ENCODE data around the gene PLA2G4F. TPM values are rescaled to one million over a fixed set of nuclear protein-coding genes. Genes with fewer than 3 reads are reported as not detected.
"Not testable (repeated sequence)": the region's sequence is repeated elsewhere in the genome, so short reads cannot be mapped to it uniquely, and the experiment has no call there.

The PLA2G4F gene
- total RNA-seq, 1 experiment from 2014 or later: 0.07 TPM

DNA sequence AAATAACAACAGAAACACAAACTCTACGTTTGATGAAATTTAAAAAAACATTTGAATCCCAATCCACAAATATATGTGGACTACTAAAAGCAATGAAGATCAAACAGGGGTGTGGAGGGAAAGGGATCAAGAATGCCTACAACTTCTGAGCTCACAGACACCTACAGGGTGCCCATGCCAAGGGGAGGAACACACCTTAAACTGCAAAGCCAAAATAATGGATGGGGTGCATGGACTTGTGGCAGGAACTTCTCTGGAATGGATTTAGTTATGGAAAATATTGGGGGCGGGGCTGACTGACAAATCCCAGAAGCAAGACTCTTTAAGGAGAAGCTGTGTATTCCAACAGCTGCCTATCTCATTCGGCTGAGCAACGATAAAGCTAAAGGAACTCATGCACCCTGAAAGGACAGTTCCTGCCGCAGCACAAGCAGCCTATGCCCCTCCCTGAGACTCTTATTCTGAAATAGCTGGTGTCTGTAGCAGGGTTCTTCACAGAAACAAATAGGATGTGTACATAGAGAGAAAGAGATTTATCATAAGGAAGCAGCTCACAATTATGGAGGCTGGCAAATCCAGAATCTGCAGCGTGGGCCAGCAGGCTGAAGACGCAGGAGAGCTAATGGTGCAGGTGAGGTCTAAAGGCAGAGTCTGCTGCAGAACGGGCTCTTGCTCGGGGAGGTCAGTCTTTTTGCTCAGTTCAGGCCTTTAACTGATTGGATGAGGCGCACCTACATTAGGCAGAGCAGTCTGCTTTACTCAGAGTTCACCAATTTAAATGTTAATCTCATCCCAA, 37.6 kb downstream of the PLA2G4F start:
- in situ Hi-C loops (cut with HindIII; ENCODE audit: low pct_unique_long_range_greater_than_20kb, low sequenced_read_pairs): no loop called here
- DNase-seq (ENCODE audit: low read depth): no peak

DNA sequence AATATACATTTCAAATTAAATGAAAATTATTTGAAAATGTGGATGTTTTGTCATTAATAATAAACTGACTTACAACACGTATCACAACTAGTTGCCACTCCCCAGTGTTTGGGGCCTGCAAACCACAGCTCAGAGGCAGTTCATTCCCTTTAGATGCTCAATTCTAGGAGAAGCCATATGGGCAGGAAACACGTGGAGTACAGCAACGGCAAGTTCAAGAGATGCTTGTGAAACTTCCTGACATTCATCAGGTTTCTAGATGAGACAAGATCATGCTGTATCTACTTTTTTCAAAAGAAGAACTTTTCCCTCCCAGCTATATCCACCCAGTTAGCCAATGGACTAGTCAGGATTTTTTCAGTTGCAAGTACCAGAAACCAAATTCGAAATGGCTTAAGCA, 44.5 kb downstream of the PLA2G4F start:
- DNase-seq (ENCODE audit: low read depth): no peak
- in situ Hi-C loops (cut with HindIII; ENCODE audit: low pct_unique_long_range_greater_than_20kb, low sequenced_read_pairs): no loop called here

DNA sequence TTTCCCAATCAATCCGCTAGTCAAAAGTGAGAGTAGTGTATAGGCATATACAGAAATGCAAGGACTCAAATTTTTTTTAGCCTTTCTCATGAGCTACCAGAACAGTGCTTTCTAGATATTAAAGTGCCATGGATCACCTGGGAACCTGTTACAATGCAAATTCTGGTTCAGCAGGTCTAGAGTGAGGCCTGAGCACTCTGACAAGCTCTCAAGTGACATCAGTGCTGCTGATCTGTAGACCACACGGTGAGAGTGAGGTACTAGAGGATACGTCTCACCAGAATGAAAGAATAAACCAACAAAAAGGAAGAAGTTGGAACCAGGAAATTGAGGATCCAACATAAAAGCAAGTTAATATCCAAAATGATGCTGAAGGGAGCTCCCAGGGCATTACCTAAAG, 46.1 kb downstream of the PLA2G4F start:
- no peak for DNase-seq (ENCODE audit: low read depth)

DNA sequence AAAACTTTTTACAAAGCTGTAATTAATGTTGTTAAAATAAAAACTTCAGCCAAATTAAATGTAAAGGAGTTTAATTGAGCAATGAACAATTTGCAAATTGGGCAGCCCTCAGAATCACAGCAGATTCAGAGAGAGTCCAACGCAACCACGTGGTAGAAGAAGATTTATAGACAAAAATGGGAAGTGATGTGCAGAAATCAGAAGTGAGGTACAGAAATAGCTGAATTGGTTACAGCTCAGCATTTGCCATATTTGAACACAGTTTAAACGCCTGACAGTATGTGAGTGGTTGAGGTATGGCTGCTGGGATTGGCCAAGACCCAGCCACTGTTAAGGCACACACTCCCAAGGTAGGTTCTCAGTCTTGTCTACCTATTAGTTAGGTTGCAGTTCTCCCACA, 47.6 kb downstream of the PLA2G4F start:
- DNase-seq (ENCODE audit: low read depth): no peak
- in situ Hi-C loops (cut with HindIII; ENCODE audit: low pct_unique_long_range_greater_than_20kb, low sequenced_read_pairs): no loop called here

More for the DNA sequence above, 46.1 kb downstream of the PLA2G4F start:
- in situ Hi-C loops (cut with HindIII; ENCODE audit: low pct_unique_long_range_greater_than_20kb, low sequenced_read_pairs): no loop called here

DNA sequence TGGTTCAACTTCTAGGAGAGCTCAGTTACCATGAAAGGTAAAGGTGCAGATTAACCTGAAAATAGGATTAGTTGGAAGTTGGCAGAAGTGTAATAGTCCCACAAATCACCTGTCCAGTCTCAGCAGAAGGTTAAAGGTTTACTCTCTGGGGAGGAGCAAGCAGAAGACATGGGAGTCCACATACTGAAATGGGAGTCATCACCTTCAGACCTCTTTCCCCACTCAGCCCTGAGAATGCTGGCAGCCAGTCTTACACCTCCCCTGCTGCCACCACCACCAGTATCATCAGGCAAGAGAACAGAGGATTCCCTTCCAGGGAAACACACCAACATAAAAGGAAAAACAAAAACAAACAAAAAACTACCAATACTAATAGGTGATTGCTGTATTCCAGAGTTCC, 48.2 kb downstream of the PLA2G4F start:
- DNase-seq (ENCODE audit: low read depth): peak; percentile 6
- in situ Hi-C loops (cut with HindIII; ENCODE audit: low pct_unique_long_range_greater_than_20kb, low sequenced_read_pairs): no loop called here

DNA sequence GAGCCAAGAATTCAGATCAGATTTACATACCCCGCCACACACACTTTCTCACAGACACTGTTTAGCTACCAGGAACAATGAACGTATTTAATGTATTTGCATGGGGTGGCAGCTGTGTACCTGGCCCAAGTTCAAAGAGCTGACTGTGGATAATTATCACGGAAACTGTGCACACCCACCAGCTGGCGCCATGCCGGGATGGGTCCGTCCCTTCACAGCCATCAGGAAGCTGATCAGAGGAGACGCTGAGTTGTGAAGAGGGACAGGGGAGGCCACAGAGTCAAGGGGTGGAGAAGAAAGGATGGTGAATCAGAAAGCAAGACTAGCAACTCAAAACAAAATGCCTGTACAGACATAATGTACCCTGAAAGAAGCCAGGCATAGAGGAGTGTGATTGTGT, 49.0 kb downstream of the PLA2G4F start:
- no peak for DNase-seq (ENCODE audit: low read depth)
- in situ Hi-C loops (cut with HindIII; ENCODE audit: low pct_unique_long_range_greater_than_20kb, low sequenced_read_pairs): no loop called here

DNA sequence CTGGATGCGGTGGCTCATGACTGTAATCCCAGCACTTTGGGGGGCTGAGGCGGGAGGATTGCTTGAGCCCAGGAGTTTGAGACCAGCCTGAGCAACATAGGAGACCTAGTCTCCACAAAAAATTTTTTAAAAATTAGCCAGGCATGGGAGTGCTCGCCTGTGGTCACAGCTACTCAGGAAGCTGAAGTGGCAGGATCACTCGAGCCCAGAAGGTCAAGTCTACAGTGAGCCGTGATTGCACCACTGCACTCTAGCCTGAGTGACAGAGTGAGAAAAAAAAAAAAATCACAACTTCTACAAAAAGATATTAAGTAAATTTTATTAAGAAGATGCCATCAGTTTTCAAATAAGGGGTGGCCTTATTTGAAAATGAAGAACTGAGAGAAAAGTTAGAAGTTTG, 50.1 kb downstream of the PLA2G4F start:
- no peak for DNase-seq (ENCODE audit: low read depth)
- in situ Hi-C loops (cut with HindIII; ENCODE audit: low pct_unique_long_range_greater_than_20kb, low sequenced_read_pairs): no loop called here

DNA sequence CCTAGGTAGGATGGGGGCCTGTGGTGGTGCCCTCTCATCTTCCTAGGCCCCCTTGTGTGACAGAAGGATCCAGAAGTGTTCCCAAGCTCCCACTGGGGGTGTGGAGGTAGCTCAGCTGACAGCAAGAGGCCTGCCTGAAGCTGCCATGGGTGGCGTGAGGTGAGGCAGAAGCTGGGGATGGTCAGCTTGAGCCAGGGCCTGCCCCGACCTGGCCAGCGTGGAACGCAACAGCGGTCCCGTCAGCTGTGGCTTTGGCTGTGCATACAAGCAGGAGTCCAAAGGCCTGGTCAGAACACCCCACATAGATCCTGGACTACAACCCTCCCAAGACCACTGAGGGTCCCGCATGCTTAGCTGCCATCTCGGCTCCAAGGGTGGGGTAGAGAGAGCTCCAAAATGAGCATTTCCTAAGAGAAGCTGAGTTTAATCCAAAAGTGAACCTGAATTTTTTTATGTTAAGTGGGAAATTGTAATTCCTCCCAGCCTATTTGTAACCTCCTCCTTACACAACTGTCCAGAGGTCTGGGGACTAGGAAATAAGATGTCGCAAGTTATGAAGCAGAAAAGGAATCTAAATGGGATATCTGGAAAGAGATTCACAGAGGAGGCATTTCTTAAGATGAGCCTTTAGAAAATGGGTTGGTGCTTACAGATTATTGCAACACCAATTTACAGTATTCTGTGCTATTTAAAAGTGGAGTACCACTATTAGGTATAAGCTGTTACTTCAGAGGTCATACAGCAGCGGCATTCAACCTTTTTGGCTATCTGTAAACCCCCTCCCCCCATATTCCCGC, 52.1 kb downstream of the PLA2G4F start:
- no peak for DNase-seq (ENCODE audit: low read depth)
- in situ Hi-C loops (cut with HindIII; ENCODE audit: low pct_unique_long_range_greater_than_20kb, low sequenced_read_pairs): no loop called here

DNA sequence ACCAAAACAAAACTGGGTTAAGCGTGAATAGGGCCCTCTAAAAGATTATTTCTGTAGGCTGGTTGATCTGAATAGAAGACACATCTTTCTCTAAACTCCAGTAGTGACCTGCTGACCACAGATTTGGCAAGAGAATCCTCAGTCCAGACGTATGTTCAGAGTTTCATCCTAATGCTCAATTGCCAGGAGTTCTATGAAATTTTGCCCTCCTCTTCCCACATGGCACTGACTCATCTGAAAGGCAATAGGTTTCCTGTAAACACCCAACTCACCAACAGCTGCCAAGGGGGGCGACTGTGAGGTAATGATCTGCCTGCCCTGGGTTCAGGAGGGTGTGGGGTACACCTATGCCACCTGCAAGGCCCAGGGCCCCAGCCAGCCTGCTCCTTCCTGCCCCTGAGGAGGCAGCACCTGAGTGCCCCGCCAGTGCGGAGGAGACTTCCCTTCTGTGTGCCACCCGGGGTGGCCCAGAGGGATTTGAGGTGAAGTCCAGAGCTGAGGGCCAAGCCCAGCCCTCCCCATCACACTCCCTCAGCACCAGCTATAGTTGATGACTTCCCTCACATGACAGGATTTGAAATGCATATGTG, 53.7 kb downstream of the PLA2G4F start:
- DNase-seq (ENCODE audit: low read depth): no peak
- in situ Hi-C loops (cut with HindIII; ENCODE audit: low pct_unique_long_range_greater_than_20kb, low sequenced_read_pairs): no loop called here

DNA sequence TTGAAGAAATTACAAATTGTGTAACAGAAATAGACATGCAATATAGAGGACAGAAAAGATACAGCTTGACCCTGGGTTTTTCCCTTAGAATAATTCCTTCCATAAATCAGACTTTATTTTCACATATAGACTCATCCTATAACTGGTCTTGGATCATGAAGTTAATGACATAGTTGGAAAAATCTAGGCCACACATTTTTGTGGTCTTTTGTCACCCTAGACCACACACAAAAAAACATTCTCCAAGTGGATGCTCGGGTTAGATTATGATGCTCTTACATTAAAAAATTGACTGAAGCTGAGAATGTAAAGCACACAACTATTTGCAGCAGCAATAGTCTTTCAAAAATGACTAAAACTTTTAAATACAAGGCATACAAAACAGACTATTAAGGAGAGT, 54.6 kb downstream of the PLA2G4F start:
- in situ Hi-C loops (cut with HindIII; ENCODE audit: low pct_unique_long_range_greater_than_20kb, low sequenced_read_pairs): no loop called here
- no peak for DNase-seq (ENCODE audit: low read depth)

DNA sequence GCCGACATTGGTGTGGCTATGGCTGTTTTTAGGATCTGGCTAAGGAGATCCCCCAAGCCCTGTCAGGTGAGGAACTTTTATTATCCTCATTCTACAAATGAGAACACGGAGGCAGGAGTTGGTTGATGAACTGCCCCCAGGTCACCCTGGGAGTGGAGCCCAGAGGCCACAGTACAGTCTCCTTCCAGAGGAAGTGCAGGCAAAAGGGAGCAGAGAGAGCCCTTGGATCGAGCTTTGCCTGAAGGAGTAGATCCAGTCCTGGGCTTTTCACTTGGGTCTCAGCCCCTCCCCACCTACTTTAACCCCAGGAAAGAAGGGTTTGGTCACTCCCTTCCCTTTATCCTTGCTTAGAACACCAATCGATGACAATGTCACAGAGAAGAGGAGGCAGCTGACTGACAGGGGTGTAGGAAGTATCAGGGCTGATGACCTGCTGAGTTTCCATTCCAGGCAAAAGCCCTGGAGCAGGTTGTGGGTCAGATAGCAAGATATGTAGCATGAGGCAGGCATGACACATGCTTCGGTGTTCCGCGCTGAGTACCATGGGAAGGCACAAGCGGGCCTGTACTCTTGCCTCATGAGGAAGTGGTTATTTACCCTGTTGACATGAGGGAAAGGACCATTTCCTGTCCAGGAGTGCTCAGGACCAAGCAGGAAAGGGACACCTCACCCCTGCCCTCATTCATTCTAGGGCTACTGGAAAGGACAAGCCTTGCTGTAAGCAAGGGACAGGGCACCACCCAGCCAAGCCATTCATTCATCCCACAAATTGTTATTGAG, 56.2 kb downstream of the PLA2G4F start:
- DNase-seq (ENCODE audit: low read depth): no peak
- in situ Hi-C loops (cut with HindIII; ENCODE audit: low pct_unique_long_range_greater_than_20kb, low sequenced_read_pairs): no loop called here

DNA sequence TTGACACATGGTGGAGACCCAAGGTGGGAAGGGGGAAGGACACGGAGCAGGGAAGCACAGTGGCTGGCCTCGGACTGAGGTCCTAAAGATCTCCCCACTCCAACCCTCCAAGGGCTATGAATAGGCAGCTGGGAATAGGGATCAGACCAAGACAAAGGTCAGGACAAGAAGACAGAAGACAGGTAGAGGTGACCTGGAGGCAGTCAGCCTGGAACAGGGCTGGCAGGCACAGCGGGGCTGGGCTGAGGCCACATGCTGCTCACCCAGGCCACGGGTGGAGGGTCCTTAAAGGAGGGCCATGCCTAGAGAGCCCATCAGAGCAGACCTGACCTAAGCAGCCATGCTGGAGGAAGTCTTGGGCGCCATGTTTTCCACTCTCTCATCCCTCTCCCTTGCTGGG, 59.4 kb downstream of the PLA2G4F start:
- DNase-seq (ENCODE audit: low read depth): no peak
- in situ Hi-C loops (cut with HindIII; ENCODE audit: low pct_unique_long_range_greater_than_20kb, low sequenced_read_pairs): no loop called here

DNA sequence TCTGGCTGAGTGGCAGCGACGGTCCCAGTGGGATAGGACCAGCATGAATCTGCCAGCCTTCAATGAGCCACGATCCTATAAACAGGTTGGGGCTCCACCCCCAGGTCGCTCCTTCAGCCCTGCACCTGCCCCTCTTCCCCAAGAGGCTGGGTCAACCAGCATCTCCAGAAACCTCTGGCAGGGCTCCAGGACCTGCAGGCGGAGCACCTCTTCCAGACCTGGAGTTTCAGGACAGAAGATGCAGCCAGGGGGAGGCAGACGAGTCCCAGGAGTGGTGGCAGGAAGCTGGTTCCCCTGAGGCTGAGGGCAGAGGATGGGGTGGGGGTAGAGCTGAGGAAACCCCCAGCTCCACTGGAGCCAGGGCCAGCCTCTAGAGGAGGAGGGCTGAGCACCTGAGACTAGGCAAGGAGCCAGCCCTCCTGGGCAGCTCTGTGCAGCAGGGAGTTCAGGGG, 61.9 kb downstream of the PLA2G4F start, which contains the start of gene PLA2G4D:
Gene PLA2G4D (minus strand): TSS at position 51 of the 452 bp plus-strand sequence. CDS start 103 bp downstream, outside the sequence.
- no peak for DNase-seq (ENCODE audit: low read depth)
- in situ Hi-C loops (cut with HindIII; ENCODE audit: low pct_unique_long_range_greater_than_20kb, low sequenced_read_pairs): no loop called here

DNA sequence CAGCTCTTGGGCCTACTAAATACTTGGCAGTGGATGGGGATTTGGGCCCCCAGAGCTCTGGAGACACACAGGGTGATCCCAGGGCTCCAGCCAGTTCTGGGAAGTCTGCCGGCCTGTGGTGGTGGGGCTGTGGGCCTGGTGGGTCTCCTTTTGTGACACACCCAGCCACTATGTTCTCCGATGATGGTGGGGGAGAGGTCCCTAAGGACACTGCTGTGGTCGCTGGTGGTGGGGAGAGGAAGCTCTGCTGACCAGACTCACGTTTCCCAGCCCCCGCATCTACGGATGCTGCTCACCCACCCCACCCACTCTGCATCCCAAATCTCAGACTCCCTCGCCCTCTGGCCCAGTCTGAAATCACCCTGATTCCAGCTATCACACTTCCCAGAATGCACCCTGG, 62.5 kb downstream of the PLA2G4F start:
- in situ Hi-C loops (cut with HindIII; ENCODE audit: low pct_unique_long_range_greater_than_20kb, low sequenced_read_pairs): no loop called here
- DNase-seq (ENCODE audit: low read depth): no peak

DNA sequence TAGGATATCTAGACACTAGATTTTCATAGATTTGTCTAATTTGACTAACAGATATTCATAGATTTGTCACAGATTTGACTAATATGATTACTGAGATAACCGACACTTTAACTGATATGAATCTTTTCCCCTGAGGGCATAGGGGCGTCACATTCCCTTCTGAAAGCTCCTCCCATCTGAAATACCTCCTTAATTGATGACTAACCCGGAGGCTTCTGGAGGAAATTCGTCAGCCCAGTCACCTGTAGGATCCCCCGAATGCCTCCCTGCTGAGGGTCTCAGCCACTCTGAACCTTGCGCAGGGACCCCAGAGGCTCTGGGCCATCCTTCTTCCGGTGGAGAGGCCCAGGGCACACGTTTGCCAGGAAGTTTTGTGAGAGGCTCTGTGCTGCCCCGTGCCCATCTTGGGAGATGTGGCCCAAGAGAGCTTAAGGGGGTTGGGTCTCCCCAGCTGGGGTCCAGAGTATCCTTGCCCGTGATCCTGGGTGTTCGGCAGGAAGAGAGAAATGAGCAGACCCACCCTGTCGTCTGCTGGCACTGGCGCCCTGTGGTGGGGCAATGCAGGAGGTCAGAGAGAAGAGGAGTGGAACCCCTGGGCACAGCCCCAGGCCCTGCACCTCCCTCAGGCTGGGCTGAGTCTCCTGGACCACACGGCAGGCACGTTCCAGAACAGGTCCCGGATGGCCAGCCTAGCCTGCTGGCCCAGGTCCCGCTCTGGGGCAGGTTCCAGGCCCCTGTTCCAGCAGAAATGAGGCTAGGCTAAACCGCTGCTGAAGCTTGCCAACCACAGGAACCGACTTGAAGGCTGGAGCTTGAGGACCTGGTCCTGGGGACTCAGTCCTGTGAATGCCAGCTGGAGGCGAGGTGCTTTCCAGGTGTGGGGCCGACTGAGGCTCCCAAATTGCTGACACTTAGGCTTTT, 63.8 kb downstream of the PLA2G4F start:
- in situ Hi-C loops (cut with HindIII; ENCODE audit: low pct_unique_long_range_greater_than_20kb, low sequenced_read_pairs): no loop called here
- no peak for DNase-seq (ENCODE audit: low read depth)

DNA sequence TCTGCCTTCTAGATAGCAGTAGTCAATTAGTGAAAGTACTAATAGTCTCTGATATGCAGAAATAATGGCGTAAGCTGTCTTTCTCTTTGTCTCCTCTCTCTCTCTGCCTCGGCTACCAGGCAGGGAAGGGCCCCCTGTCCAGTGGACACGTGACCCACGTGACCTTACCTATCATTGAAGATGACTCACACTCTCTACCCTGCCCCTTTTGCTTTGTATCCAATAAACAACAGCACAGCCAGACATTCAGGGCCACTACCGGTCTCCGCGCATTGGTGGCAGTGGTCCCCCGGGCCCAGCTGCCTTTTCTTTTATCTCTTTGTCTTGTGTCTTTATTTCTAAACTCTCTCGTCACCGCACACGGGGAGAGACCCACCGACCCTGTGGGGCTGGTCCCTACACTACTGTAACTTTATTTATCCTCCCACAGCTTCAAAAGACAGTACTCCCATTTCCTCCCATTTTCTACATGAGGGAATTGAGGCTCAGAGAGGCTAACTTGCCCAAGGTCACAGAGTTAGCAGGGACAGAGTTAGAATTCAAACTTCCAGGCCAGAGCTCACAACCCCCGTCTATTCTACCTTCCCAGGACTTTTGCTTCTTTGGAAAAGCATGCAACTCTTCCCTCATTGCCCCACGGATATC, 64.6 kb downstream of the PLA2G4F start:
- in situ Hi-C loops (cut with HindIII; ENCODE audit: low pct_unique_long_range_greater_than_20kb, low sequenced_read_pairs): not testable (repeated sequence)

DNA sequence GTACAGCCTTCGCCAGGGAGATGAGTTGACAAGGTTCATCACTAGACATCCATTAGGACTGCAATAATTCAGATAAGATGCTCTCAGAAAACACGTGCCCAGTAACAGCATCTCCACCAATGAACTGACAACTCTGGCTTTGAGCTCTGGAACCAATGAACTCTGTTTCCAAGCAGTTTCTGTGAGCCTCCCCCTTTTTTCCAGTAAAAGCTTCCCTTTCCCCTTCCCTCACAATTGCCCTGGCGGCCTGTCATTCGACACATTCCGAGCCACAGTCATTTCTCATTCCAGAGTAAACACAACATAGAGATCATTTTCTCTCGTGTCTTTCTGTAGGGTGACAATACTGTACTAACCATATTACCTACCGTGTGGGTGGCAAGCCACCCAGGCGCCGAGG, 65.7 kb downstream of the PLA2G4F start:
- in situ Hi-C loops (cut with HindIII; ENCODE audit: low pct_unique_long_range_greater_than_20kb, low sequenced_read_pairs): no loop called here
- DNase-seq (ENCODE audit: low read depth): no peak

More for the DNA sequence above, 64.6 kb downstream of the PLA2G4F start:
- DNase-seq (ENCODE audit: low read depth): not testable (repeated sequence)

All from Caki2 (cell line).